Activated T-helper 9 cell treated with anti-CD3 and anti-CD28 coated beads, Interleukin-2, amount 50 U/mL, for 16 hours (primary cell): Measurements from ENCODE around the gene TMPO.
"Not testable (repeated sequence)": the region's sequence is repeated elsewhere in the genome, so short reads cannot be mapped to it uniquely, and the experiment has no call there.

ENCODE experiments used
- DNase-seq: peaks from one replicate; pipeline ENCODE4 v3.0.0-alpha.2; 2020; ENCODE audit warnings: low read depth

TMPO gene, protein sequence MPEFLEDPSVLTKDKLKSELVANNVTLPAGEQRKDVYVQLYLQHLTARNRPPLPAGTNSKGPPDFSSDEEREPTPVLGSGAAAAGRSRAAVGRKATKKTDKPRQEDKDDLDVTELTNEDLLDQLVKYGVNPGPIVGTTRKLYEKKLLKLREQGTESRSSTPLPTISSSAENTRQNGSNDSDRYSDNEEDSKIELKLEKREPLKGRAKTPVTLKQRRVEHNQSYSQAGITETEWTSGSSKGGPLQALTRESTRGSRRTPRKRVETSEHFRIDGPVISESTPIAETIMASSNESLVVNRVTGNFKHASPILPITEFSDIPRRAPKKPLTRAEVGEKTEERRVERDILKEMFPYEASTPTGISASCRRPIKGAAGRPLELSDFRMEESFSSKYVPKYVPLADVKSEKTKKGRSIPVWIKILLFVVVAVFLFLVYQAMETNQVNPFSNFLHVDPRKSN

GRCh38 chr12:98515287-98516110, at the start of gene TMPO:
TMPO (plus strand) TSS chr12:98515590; CDS start chr12:98515868, 278 bp downstream.
- DNase-seq: peak; percentile 95

- no peak for DNase-seq
These were observed 49.3 kb upstream of the TMPO start for GRCh38 chr12:98465950-98466602.

DNA sequence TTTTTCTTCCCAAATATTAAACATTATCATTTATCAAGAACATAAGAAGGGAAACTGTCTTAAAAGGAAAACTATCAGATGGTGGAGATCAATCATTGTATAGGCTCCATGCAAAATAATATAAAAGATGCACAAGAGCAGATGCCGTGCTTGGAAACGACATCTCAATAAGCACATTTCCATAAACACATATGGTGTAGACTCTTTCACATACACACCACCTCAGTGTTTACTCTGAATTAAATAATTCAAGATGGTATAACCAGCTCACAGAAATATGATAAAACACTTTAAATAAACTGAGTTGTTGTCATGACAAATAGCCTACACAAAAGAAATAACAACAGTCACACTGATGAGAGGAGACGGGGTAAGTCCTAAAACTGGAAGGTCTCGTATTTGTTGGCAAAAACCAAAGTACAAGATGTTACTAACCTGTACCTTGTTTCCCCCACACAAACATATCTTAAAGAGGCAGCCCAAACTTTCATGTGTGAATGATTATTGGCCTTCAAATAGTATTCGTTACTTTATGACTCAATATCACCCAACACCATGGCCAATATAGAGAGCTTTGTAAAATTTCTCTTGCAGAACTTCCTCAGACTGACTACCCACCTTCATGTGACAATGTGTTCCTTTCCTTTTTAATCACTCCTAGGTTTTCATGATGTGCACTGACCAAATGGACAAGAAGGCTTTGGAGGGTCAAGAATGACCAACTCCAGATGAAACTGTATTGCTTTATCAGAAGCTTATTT, 48.6 kb upstream of the TMPO start:
- no peak for DNase-seq

GRCh38 chr12:98469109-98469508, 46.3 kb upstream of the TMPO start:
- DNase-seq: no peak

GRCh38 chr12:98470469-98471082, 44.8 kb upstream of the TMPO start:
- DNase-seq: no peak

DNA sequence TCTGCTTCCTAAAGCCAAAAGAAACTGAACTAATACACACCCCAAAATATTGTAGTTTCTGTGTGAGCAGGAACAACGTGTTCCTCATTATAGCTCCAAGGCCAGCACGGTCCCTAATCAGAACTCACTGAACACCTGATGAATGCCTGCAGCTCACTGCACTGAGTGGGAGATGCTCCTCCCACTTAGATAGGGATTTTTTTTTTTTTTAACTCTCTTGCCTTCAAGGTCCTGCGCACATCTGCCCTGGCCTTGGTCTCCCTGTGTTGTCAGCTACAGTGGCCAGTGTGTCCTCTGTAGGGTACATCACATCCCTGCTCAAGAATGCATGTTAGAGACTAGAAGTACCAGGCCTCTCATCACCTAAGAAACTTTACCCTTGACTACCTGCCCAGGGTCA, 44.3 kb upstream of the TMPO start:
- DNase-seq: no peak

GRCh38 chr12:98475565-98475908, 39.9 kb upstream of the TMPO start:
- no peak for DNase-seq

DNA sequence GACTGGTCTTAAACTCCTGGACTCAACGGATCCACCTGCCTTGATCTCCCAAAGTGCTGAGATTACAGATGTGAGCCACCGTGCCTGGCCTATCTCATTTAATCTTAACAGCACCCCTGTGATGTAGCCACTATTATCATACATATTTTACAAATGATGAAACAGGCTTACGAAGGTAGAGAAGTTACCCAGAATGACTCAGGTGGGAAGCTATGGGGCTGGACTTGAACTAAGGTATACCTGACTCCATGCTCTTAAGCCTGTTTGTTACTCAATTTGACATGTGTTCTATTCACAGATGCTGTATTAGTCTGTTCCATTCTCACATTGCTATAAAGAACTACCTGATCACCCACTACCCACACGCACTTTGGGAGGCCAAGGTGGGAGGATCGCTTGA, 36.8 kb upstream of the TMPO start:
- DNase-seq: no peak

GRCh38 chr12:98483621-98484503, 31.5 kb upstream of the TMPO start:
- no peak for DNase-seq

GRCh38 chr12:98485792-98486340, 29.5 kb upstream of the TMPO start:
- DNase-seq: no peak

GRCh38 chr12:98488416-98488815, 27.0 kb upstream of the TMPO start:
- DNase-seq: not testable (repeated sequence)

GRCh38 chr12:98489176-98489575, 26.2 kb upstream of the TMPO start:
- no peak for DNase-seq

DNA sequence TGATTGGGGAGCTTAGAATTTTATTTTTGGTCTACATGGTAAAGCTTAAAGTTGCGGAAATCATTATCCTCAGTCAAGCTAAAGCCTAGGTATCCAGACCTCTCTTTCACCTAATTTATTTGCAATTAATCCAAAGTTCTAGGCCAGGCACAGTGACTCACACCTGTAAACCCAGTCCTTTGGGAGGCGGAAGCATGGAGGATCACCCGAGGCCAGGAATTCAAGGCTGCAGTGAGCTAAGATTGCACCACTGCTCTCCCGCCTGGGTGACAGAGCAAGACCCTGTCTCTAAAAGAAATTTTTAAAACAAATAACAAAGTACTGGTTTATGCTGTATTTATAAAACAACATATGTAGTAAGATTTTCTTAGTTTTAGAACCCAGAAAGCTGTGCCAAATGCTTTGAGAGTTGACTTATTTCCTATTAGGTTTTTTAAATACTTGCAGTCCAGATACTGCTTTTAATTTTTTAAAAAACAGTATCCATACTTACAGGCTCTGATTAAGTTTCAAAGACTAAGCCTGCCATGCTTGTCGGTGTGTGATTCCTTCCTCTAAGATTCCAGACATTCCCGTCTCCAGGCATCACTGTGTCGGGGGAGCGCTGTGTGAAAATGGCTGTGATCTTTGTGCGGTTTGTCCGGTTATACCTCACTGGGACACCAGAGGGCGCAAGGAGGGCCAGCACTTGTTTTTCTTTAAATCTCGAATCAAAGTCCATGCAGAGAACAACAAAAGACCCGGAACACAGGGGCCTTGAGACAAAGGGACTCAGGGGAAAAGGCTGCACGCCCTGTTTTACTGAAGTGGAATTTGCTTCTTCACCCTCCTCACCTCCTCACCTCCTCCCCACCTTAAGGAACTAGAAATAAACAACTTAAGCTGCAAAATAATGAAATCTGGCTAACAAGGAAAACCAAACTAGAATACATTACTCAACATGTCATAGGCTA, 24.6 kb upstream of the TMPO start:
- peak; percentile 70 for DNase-seq

DNA sequence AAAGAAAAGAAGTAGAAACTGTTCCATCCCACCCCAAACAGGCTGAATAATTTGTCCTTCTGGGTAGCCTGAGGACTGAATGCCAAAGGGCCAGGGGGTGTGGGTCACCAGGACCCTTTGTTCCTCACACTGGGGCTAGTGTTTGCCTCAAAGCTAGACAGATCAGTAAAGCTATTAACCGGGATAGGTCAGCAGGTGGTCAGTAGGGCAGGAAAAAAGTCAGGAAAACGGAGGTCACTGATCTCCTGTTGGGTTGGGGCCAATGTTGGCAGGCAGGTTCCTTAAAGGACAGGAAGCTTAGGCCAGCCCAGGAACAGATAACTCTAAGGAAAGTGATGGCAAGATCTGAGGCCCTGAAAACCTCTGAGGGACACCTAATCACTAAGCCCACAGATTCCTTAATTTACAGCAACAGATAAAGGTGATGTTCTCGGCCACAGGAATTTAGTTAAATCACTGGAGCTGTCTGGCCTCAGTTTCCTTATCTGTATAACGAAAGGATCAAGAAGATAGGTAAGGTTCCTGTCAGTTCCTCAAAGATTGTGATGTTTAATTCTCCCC, 22.7 kb upstream of the TMPO start:
- DNase-seq: no peak

DNA sequence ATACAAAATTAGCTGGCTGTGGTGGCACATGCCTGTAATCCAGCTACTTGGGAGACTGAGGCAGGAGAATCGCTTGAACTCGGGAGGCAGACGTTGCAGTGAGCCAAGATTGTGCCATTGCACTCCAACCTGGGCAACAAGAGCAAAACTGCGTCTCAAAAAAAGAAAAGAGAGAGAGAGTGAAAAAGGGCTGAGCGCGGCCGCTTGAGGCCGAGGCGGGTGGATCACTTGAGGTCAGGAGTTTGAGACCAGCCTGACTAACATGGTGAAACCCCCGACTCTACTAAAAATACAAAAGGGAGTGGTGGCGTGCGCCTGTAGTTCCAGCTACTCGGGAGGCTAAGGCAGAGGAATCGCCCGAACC, 14.1 kb upstream of the TMPO start:
- DNase-seq: not testable (repeated sequence)

DNA sequence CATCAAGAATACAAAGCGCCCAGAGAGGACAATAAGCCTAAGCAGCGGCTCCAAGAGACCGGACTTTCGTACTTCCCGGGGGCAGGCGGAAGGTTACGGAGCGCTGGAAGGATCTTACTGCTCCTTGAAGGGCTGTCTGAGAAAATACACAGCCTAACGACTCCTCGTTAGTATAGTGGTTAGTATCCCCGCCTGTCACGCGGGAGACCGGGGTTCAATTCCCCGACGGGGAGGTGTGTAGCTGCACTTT, 12.1 kb upstream of the TMPO start:
- DNase-seq: peak; percentile 76

GRCh38 chr12:98503592-98504367, 11.6 kb upstream of the TMPO start:
- DNase-seq: peak; percentile 89

DNA sequence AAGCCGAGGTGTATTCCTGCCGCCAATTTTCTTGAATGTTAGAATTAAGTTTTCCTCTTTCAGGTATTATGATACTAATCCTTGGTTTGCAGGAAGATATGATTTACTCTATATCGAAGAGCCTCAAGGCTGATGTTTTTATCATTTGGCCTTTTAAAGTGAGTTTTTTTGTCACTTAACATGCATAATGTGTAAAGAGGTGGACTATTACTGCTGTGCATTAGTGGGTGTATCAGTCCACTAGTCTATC, 11.1 kb upstream of the TMPO start:
- no peak for DNase-seq

GRCh38 chr12:98509063-98509462, 6.3 kb upstream of the TMPO start:
- DNase-seq: no peak
